Measurements from ENCODE around the gene TSC22D2. TPM values are rescaled to one million over a fixed set of nuclear protein-coding genes. Genes with fewer than 3 reads are reported as not detected.

Gene TSC22D2
- total and polyA plus RNA-seq, 10 of the 15 experiments (the other 5 are each of a cell fraction or from before 2014, with no cell fraction given), result 7.4 to 19.4 (median 10.9) TPM

- Histone ChIP-seq H2AFZ (ENCODE audit: control insufficient read depth, low read depth, low read length) (no peak overlapping the region), H3K27ac (ENCODE audit: control insufficient read depth, insufficient read depth) (no peak overlapping the region), H3K9ac (ENCODE audit: control insufficient read depth, insufficient read depth, low read length) (no peak overlapping the region), H4K20me1 (ENCODE audit: control insufficient read depth, insufficient read depth) (no peaks in the 10 kb centered on the region), H3K36me3 (ENCODE audit: control insufficient read depth in 2 of 2, insufficient read depth in 2 of 2, low read length in 1 of 2) (peaks cover 0 to 3% of the 10 kb centered on the region in 2 experiments; a peak in 2 of 4 replicates), H3K9me3 (replicated peaks; ENCODE audit: control insufficient read depth, insufficient read depth, low read length) (no peaks in the 10 kb centered on the region), H3K79me2 (ENCODE audit: control insufficient read depth, insufficient read depth, low read length) (peaks cover 9% of the 10 kb centered on the region), H3K4me1 (ENCODE audit: control insufficient read depth, insufficient read depth, low read length) (no peaks in the 10 kb centered on the region), H3K4me2 (ENCODE audit: control insufficient read depth, insufficient read depth) (no peak overlapping the region), H3K27me3 (replicated peaks in 1 of 2; ENCODE audit: control insufficient read depth in 2 of 2, insufficient read depth in 2 of 2, low read length in 1 of 2) (no peaks in the 10 kb centered on the region), H3K4me3 (no peak overlapping the region)
- ChIA-PET POLR2A (no interaction called here), CTCF (interaction anchor here (1.1 kb wide), 1 partner anchor 21 kb away, joined by 7 read pairs; no protein-coding TSS in a partner anchor), SMC1A (ENCODE audit: uncharacterized antibody, unreplicated experiment) (no interaction called here), RAD21 (ENCODE audit: unreplicated experiment) (no interaction called here)
- intact Hi-C loops (cut with micrococcal nuclease; ENCODE audit: unreplicated experiment) (no loop called here), in situ Hi-C loops (cut with MboI) (no loop called here)
- no peak for FAIRE-seq
- TF ChIP-seq RUNX3 (IDR thresholded peaks at IDR 0.05; ENCODE audit: low read length) (no peak), IRF5 (IDR thresholded peaks at IDR 0.05; ENCODE audit: borderline replicate concordance) (no peak), ZNF384 (IDR thresholded peaks at IDR 0.05; ENCODE audit: borderline replicate concordance, low read depth, low read length) (no peak), RB1 (IDR thresholded peaks at IDR 0.05; ENCODE audit: borderline replicate concordance) (no peak), NFYB (IDR thresholded peaks at IDR 0.05; ENCODE audit: insufficient read depth, low read depth, low read length) (no peak)
- BruUV-seq (replicated peaks), result no TSS peak
- ATAC-seq, result no peak
- 89% methylated on average over 1 of the region's 1 CpG for WGBS (ENCODE audit: insufficient coverage, insufficient replicate concordance, low lambda C conversion rate, missing lambda C conversion rate)
- DNase-seq (ENCODE audit: low read depth, low spot score), result no peak
These were observed 47.2 kb downstream of the TSC22D2 start for GRCh38 chr3:150455341-150455740.

- ATAC-seq, result no peak
- no peak overlapping the region for H3K27ac ChIP-seq (ENCODE audit: control insufficient read depth, insufficient read depth)
- H3K4me2 ChIP-seq (ENCODE audit: control insufficient read depth, insufficient read depth), result no peak overlapping the region
- WGBS (ENCODE audit: insufficient coverage, insufficient replicate concordance, low lambda C conversion rate, missing lambda C conversion rate), result 90% methylated on average over 3 of the region's 3 CpGs
- no peaks in the 10 kb centered on the region for H4K20me1 ChIP-seq (ENCODE audit: control insufficient read depth, insufficient read depth)
- H3K4me1 ChIP-seq (ENCODE audit: control insufficient read depth, insufficient read depth, low read length), result no peaks in the 10 kb centered on the region
- no peak for FAIRE-seq
- DNase-seq (ENCODE audit: low read depth, low spot score), result no peak
- ChIA-PET RAD21 (ENCODE audit: unreplicated experiment) (no interaction called here), POLR2A (interaction anchor here (0.6 kb wide), 1 partner anchor 140 kb away, joined by 4 read pairs; no protein-coding TSS in a partner anchor), CTCF (interaction anchor here (1.0 to 1.7 kb wide), 4 partner anchors 37 to 231 kb away, joined by 3 to 5 read pairs (median 3); no protein-coding TSS in a partner anchor), SMC1A (ENCODE audit: uncharacterized antibody, unreplicated experiment) (interaction anchor here (1.3 to 2.7 kb wide), 2 partner anchors 17 to 31 kb away, joined by 4 to 6 read pairs; no protein-coding TSS in a partner anchor)
- H3K79me2 ChIP-seq (ENCODE audit: control insufficient read depth, insufficient read depth, low read length), result no peaks in the 10 kb centered on the region; the same call in none of the 2 replicates
- no TSS peak for BruUV-seq (replicated peaks)
- intact Hi-C loops (cut with micrococcal nuclease; ENCODE audit: unreplicated experiment), result no loop called here
- H3K36me3 ChIP-seq (ENCODE audit: control insufficient read depth in 2 of 2, insufficient read depth in 2 of 2, low read length in 1 of 2), result peaks cover 0 to 5% of the 10 kb centered on the region in 2 experiments; a peak in 2 of 4 replicates
- TF ChIP-seq PKNOX1 (IDR thresholded peaks at IDR 0.05), result no peak
- TF ChIP-seq JUNB (IDR thresholded peaks at IDR 0.05), result no peak
- no peak for TF ChIP-seq HDAC2 (IDR thresholded peaks at IDR 0.05)
- no peak for TF ChIP-seq NFYA (IDR thresholded peaks at IDR 0.05; ENCODE audit: borderline replicate concordance, low read depth, low read length)
- no peak for TF ChIP-seq ESRRA (IDR thresholded peaks at IDR 0.05; ENCODE audit: low read length)
- no peak for TF ChIP-seq ZBED1 (IDR thresholded peaks at IDR 0.05; ENCODE audit: borderline replicate concordance)
- no peak for TF ChIP-seq ASH2L (IDR thresholded peaks at IDR 0.05; ENCODE audit: borderline replicate concordance, low read depth)
- TF ChIP-seq KDM1A (IDR thresholded peaks at IDR 0.05; ENCODE audit: borderline replicate concordance), result no peak
- no peak for TF ChIP-seq PML (IDR thresholded peaks at IDR 0.05; ENCODE audit: low read length)
- TF ChIP-seq GABPA (IDR thresholded peaks at IDR 0.05; ENCODE audit: low read depth), result no peak
- no peak for TF ChIP-seq SREBF1 (IDR thresholded peaks at IDR 0.05; ENCODE audit: low read length)
- no peak for TF ChIP-seq NFIC (IDR thresholded peaks at IDR 0.05; ENCODE audit: low read depth, low read length)
- in situ Hi-C loops (cut with MboI), result no loop called here
- H3K27me3 ChIP-seq (replicated peaks in 1 of 2; ENCODE audit: control insufficient read depth in 2 of 2, insufficient read depth in 2 of 2, low read length in 1 of 2), result no peaks in the 10 kb centered on the region
- H3K4me3 ChIP-seq, result no peak overlapping the region
- H3K9me3 ChIP-seq (replicated peaks; ENCODE audit: control insufficient read depth, insufficient read depth, low read length), result no peaks in the 10 kb centered on the region
- no peak overlapping the region for H3K9ac ChIP-seq (ENCODE audit: control insufficient read depth, insufficient read depth, low read length)
- no peak overlapping the region for H2AFZ ChIP-seq (ENCODE audit: control insufficient read depth, low read depth, low read length)
These were observed 49.9 kb downstream of the TSC22D2 start for GRCh38 chr3:150458001-150458400.

All from GM12878 (cell line).